ENCODE measurements around the gene AK5. TPM values are rescaled to one million over a fixed set of nuclear protein-coding genes. Genes with fewer than 3 reads are reported as not detected.

AK5 gene
- total and polyA plus RNA-seq, 7 donors, result 0.14 to 0.49 (median 0.30) TPM; not detected in 2

DNA sequence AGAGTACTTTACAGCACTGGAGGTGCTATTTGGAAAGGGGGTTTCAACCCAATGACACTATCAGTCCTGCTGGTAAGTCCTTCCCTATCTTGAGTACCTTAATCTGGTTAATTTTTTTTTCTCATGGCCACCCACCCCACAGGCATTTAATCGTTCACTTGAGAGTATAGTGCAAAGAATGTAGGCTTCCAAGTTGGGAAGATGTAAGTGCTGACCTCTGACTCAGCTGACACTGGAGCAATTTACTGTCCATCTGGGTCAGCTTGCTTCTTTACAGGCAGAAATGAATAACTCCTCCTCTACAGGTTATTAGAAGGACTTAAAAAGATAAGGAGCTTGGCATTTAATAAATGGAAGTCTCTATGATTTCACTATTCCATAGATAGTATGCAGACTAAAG is 89.6 kb downstream of the AK5 start:
- DNase-seq (no peak), ATAC-seq (no peak)
- whole genome bisulfite sequencing, 3 donors, result 52 to 66% (median 60%) methylated on average over 1 of the region's 1 CpG
- no peak overlapping the region for H3K27ac ChIP-seq
- H3K4me3 ChIP-seq, result no peak overlapping the region
- no peaks in the 10 kb centered on the region for H3K4me1 ChIP-seq
- no peak for TF ChIP-seq CTCF (IDR thresholded peaks at IDR 0.05)
- H3K27me3 ChIP-seq (ENCODE audit: insufficient read depth in 3 of 3, low read length in 2 of 3), result peaks cover 0 to 3% (median 0%) of the 10 kb centered on the region in 3 donors
- no peaks in the 10 kb centered on the region for H3K36me3 ChIP-seq (ENCODE audit: insufficient read depth in 1 of 2, low read depth in 1 of 2)
- H3K9me3 ChIP-seq, result no peaks in the 10 kb centered on the region
- intact Hi-C loops (cut with DNase I), result no loop called here

DNA sequence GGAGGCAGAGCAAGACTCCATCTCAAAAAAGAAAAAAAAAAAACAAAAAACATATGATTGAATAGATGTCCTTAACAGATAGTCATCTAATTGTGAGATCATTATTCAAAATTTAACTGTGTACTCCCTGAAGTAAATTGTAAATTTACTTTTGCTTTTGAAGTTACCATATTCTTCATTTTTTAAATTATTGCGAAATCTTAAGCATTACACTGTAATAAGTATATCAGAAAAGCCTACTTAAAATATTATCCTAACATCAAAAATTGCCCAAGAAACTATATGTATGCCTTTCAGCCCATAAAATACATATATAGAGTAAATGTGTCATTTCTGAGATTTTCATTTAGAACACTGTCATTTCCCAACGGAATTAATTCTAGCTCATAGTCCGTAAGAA is 91.9 kb downstream of the AK5 start:
- Histone ChIP-seq H3K27me3 (ENCODE audit: insufficient read depth in 3 of 3, low read length in 2 of 3) (peaks cover 0 to 3% (median 0%) of the 10 kb centered on the region in 3 donors), H3K4me1 (no peaks in the 10 kb centered on the region), H3K36me3 (ENCODE audit: insufficient read depth in 1 of 2, low read depth in 1 of 2) (no peaks in the 10 kb centered on the region), H3K27ac (no peak overlapping the region), H3K9me3 (no peaks in the 10 kb centered on the region), H3K4me3 (no peak overlapping the region)
- 94 to 99% (median 99%) methylated on average over 3 of the region's 3 CpGs for WGBS, 3 donors
- DNase-seq, result no peak
- no peak for TF ChIP-seq CTCF (IDR thresholded peaks at IDR 0.05)
- intact Hi-C loops (cut with DNase I), result no loop called here
- no peak for ATAC-seq

GRCh38 chr1:77375541-77375940 is 93.7 kb downstream of the AK5 start:
- no peaks in the 10 kb centered on the region for H3K36me3 ChIP-seq (ENCODE audit: insufficient read depth in 1 of 2, low read depth in 1 of 2)
- DNase-seq, result no peak
- peaks cover 0 to 2% (median 0%) of the 10 kb centered on the region in 3 donors for H3K27me3 ChIP-seq (ENCODE audit: insufficient read depth in 3 of 3, low read length in 2 of 3)
- WGBS, 3 donors, result 70 to 79% (median 77%) methylated on average over 2 of the region's 2 CpGs
- no peak overlapping the region for H3K4me3 ChIP-seq
- no peak for ATAC-seq
- H3K4me1 ChIP-seq, result no peaks in the 10 kb centered on the region
- intact Hi-C loops (cut with DNase I), result no loop called here
- no peaks in the 10 kb centered on the region for H3K9me3 ChIP-seq
- no peak overlapping the region for H3K27ac ChIP-seq
- TF ChIP-seq CTCF (IDR thresholded peaks at IDR 0.05), result no peak

GRCh38 chr1:77375990-77376389 is 94.2 kb downstream of the AK5 start:
- Histone ChIP-seq H3K4me1 (no peaks in the 10 kb centered on the region), H3K9me3 (no peaks in the 10 kb centered on the region), H3K4me3 (no peak overlapping the region), H3K27ac (no peak overlapping the region), H3K36me3 (ENCODE audit: insufficient read depth in 1 of 2, low read depth in 1 of 2) (no peaks in the 10 kb centered on the region), H3K27me3 (ENCODE audit: insufficient read depth in 3 of 3, low read length in 2 of 3) (no peaks in the 10 kb centered on the region)
- no peak for TF ChIP-seq CTCF (IDR thresholded peaks at IDR 0.05)
- ATAC-seq (no peak), DNase-seq (no peak)
- WGBS, 3 donors, result 65 to 71% (median 69%) methylated on average over 4 of the region's 4 CpGs
- intact Hi-C loops (cut with DNase I), result no loop called here
